ENCODE results near the gene EN2.

GRCh38 chr7:155490697-155491628, 33.0 kb downstream of the EN2 start:
- no peak for TF ChIP-seq CTCF (IDR thresholded peaks at IDR 0.05)
- no peak for TF ChIP-seq POLR2A (IDR thresholded peaks at IDR 0.05)

Measured in right lobe of liver (tissue), 4 donors.